Loucy (cell line): Measurements from ENCODE around the gene KDM4B.
A peak's percentile ranks its signal among the peaks of the same experiment; 100 is the strongest.

ENCODE experiments used
- H2AFZ ChIP-seq: fragments of 200-600 bp; sonication (generic); 2 replicates; pipeline ENCODE4 v1.6.0; 2016; ENCODE audit warnings: antibody characterized with exemption, mild to moderate bottlenecking, low read length, moderate library complexity
- H3F3A ChIP-seq: fragments of 200-600 bp; 2 replicates; pipeline ENCODE4 v1.6.0; 2016; ENCODE audit warnings: antibody characterized with exemption, low read depth, mild to moderate bottlenecking
- H3K27me3 ChIP-seq: fragments of 200-600 bp; sonication (generic); 2 replicates; pipeline ENCODE4 v1.6.1; 2014; ENCODE audit warnings: low read length, mild to moderate bottlenecking; ENCODE audit not compliant: insufficient read depth, poor library complexity, severe bottlenecking
- H3K36me3 ChIP-seq: fragments of 200-600 bp; sonication (generic); 2 replicates; pipeline ENCODE4 v1.6.1; 2016; ENCODE audit warnings: low read length; ENCODE audit not compliant: insufficient read depth
- H3K4me1 ChIP-seq: fragments of 200-600 bp; sonication (generic); 2 replicates; pipeline ENCODE4 v1.5.1; 2014; ENCODE audit warnings: low read length, mild to moderate bottlenecking; ENCODE audit not compliant: insufficient read depth, poor library complexity, severe bottlenecking
- H3K4me2 ChIP-seq: fragments of 200-600 bp; sonication (generic); 2 replicates; pipeline ENCODE4 v1.6.0; 2014; ENCODE audit warnings: antibody characterized with exemption, low read length, low read depth, mild to moderate bottlenecking; ENCODE audit not compliant: poor library complexity, severe bottlenecking
- H3K4me3 ChIP-seq: fragments of 200-600 bp; sonication (generic); 2 replicates; pipeline ENCODE4 v1.5.1; 2014; ENCODE audit warnings: low read length, mild to moderate bottlenecking, mixed read lengths; ENCODE audit not compliant: poor library complexity, severe bottlenecking
- H3K79me2 ChIP-seq: fragments of 200-600 bp; sonication (generic); 2 replicates; pipeline ENCODE4 v1.6.1; 2014; ENCODE audit warnings: low read length; ENCODE audit not compliant: insufficient read depth
- H3K9ac ChIP-seq: fragments of 200-600 bp; sonication (generic); 2 replicates; pipeline ENCODE4 v1.6.0; 2014; ENCODE audit warnings: mild to moderate bottlenecking, low read depth, low read length, moderate library complexity; ENCODE audit not compliant: poor library complexity, severe bottlenecking
- H3K9me2 ChIP-seq: fragments of 200-600 bp; sonication (generic); replicated peaks from 2 replicates; pipeline ENCODE4 v1.6.1; 2016; ENCODE audit warnings: low read depth, low read length, mixed read lengths
- H3K9me3 ChIP-seq: fragments of 200-600 bp; sonication (generic); 2 replicates; pipeline ENCODE4 v1.6.1; 2014; ENCODE audit warnings: mild to moderate bottlenecking, antibody characterized with exemption, low read length, low read depth; ENCODE audit not compliant: insufficient read depth
- H4K20me1 ChIP-seq: fragments of 200-600 bp; sonication (generic); 2 replicates; pipeline ENCODE4 v1.6.0; 2014; ENCODE audit warnings: antibody characterized with exemption, low read length, mild to moderate bottlenecking; ENCODE audit not compliant: insufficient read depth, poor library complexity, severe bottlenecking
- EZH2phosphoT487 ChIP-seq: fragments of 200-600 bp; IDR thresholded peaks from 2 replicates; pipeline ENCODE4 v1.6.1; 2018; ENCODE audit warnings: antibody characterized with exemption, mild to moderate bottlenecking, moderate library complexity, borderline replicate concordance
- TF ChIP-seq, protein P1 (sequence below): fragments of 200-600 bp; sonication (generic); conservative IDR thresholded peaks from 2 replicates; pipeline ENCODE4 v1.5.1; 2014; ENCODE audit warnings: mild to moderate bottlenecking, antibody characterized with exemption, low read length

The KDM4B gene

GRCh38 chr19:5124111-5124855, 155.4 kb downstream of the KDM4B start:
- Histone ChIP-seq H3K9ac (no peak overlapping the region), H3K9me2 (no peaks in the 10 kb centered on the region), H3K27me3 (no peaks in the 10 kb centered on the region), H3K79me2 (no peaks in the 10 kb centered on the region), H3K4me2 (no peak overlapping the region), H4K20me1 (no peaks in the 10 kb centered on the region), H3F3A (no peaks in the 10 kb centered on the region), H3K36me3 (peaks cover 7% of the 10 kb centered on the region; the same call in 1 of the 2 replicates), H3K4me1 (peaks cover 58% of the 10 kb centered on the region), H3K4me3 (no peak overlapping the region), H2AFZ (no peak overlapping the region), H3K9me3 (no peaks in the 10 kb centered on the region)
- TF ChIP-seq, protein P1, sequence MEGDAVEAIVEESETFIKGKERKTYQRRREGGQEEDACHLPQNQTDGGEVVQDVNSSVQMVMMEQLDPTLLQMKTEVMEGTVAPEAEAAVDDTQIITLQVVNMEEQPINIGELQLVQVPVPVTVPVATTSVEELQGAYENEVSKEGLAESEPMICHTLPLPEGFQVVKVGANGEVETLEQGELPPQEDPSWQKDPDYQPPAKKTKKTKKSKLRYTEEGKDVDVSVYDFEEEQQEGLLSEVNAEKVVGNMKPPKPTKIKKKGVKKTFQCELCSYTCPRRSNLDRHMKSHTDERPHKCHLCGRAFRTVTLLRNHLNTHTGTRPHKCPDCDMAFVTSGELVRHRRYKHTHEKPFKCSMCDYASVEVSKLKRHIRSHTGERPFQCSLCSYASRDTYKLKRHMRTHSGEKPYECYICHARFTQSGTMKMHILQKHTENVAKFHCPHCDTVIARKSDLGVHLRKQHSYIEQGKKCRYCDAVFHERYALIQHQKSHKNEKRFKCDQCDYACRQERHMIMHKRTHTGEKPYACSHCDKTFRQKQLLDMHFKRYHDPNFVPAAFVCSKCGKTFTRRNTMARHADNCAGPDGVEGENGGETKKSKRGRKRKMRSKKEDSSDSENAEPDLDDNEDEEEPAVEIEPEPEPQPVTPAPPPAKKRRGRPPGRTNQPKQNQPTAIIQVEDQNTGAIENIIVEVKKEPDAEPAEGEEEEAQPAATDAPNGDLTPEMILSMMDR = no peak
- no peak for TF ChIP-seq EZH2phosphoT487

- Histone ChIP-seq H3K9me2 (no peaks in the 10 kb centered on the region), H3K9ac (peak overlapping the region; percentile 43), H3K79me2 (no peaks in the 10 kb centered on the region), H2AFZ (no peak overlapping the region), H3F3A (no peaks in the 10 kb centered on the region), H3K9me3 (no peaks in the 10 kb centered on the region), H3K36me3 (no peaks in the 10 kb centered on the region; the same call in 1 of the 2 replicates), H3K4me1 (peaks cover 65% of the 10 kb centered on the region), H3K27me3 (no peaks in the 10 kb centered on the region), H3K4me3 (no peak overlapping the region), H3K4me2 (peak overlapping the region; percentile 49), H4K20me1 (no peaks in the 10 kb centered on the region)
- TF ChIP-seq, protein P1 = no peak
- no peak for TF ChIP-seq EZH2phosphoT487
Observed at GRCh38 chr19:5125376-5125775, 156.5 kb downstream of the KDM4B start.

DNA sequence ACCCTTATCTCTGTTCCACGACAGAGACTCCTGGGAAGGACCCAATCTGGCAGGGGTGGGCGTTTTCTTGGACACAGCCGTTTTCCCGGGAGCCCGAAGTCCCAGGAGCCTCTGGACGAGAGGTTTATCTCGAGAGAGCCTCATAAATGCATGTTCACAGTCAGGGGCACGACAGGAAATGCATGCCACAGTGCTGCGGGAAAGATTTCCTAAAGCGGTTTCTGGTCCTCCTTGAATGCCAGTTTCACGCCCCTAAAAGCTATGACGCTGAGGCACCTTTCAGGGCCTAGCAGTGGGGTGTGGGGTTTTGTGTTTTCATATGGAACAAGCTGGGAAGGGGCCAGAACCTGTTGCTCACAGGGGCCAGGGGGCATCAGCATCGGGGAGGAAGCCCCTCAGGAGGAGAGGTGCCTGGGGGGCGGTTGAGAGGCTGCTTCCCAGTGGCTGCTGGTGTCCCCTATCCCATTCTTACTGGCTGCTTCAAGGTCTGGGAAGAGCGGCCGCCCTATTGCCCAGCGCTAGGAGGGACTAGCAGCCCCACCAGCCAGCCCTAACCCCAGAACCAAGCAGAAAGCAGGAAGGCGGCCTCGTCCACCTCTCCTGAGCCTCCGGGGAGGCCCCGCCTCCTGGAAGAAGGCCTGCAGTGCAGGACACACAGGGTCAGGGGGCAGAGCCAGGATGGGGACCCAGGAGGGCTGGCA, 157.0 kb downstream of the KDM4B start:
- no peaks in the 10 kb centered on the region; the same call in 1 of the 2 replicates for H3K36me3 ChIP-seq
- H2AFZ ChIP-seq = no peak overlapping the region
- no peak overlapping the region for H3K4me3 ChIP-seq
- peaks cover 64% of the 10 kb centered on the region for H3K4me1 ChIP-seq
- peak overlapping the region; percentile 43 for H3K9ac ChIP-seq
- H4K20me1 ChIP-seq = no peaks in the 10 kb centered on the region
- no peaks in the 10 kb centered on the region for H3F3A ChIP-seq
- peak overlapping the region; percentile 49 for H3K4me2 ChIP-seq
- H3K27me3 ChIP-seq = no peaks in the 10 kb centered on the region
- H3K79me2 ChIP-seq = no peaks in the 10 kb centered on the region
- H3K9me3 ChIP-seq = no peaks in the 10 kb centered on the region
- TF ChIP-seq, protein P1 = no peak
- TF ChIP-seq EZH2phosphoT487 = no peak
- H3K9me2 ChIP-seq = no peaks in the 10 kb centered on the region
